H1 (cell line): ENCODE data around the gene PLCB4. TPM values are rescaled to one million over a fixed set of nuclear protein-coding genes. Genes with fewer than 3 reads are reported as not detected.

Experiments
- ATF2 ChIP-seq: IDR thresholded peaks from 2 replicates; pipeline ENCODE4 v1.6.1; 2012; ENCODE audit warnings: low read length, inconsistent platforms
- BACH1 ChIP-seq: IDR thresholded peaks from 2 replicates; pipeline ENCODE4 v1.6.1; 2012; ENCODE audit warnings: low read length, improper control_type of control experiment
- BRCA1 ChIP-seq: IDR thresholded peaks from 2 replicates; pipeline ENCODE4 v1.6.1; 2012; ENCODE audit warnings: low read depth, low read length, improper control_type of control experiment
- CREB1 ChIP-seq: IDR thresholded peaks from 2 replicates; pipeline ENCODE4 v1.6.1; 2012; ENCODE audit warnings: inconsistent platforms
- E2F6 ChIP-seq: IDR thresholded peaks from 2 replicates; pipeline ENCODE4 v1.6.1; 2012; ENCODE audit warnings: inconsistent platforms
- EP300 ChIP-seq, 2 experiments: IDR thresholded peaks; 1 replicate in 1 of 2; 2 replicates in 1 of 2; pipeline ENCODE4 v1.6.1; 2011 to 2012; ENCODE audit warnings: low read depth in 2 of 2, low read length in 2 of 2, mild to moderate bottlenecking in 2 of 2, borderline replicate concordance in 1 of 2, inconsistent platforms in 1 of 2, moderate library complexity in 1 of 2
- FOSL1 ChIP-seq: IDR thresholded peaks from 2 replicates; pipeline ENCODE4 v1.6.1; 2011; ENCODE audit warnings: mild to moderate bottlenecking, low read depth, low read length, moderate library complexity; ENCODE audit not compliant: insufficient read depth
- GTF2F1 ChIP-seq: IDR thresholded peaks from 2 replicates; pipeline ENCODE4 v1.6.1; 2012; ENCODE audit warnings: low read depth, low read length, improper control_type of control experiment, borderline replicate concordance
- JUND ChIP-seq: IDR thresholded peaks from 2 replicates; pipeline ENCODE4 v1.6.1; 2011; ENCODE audit warnings: mild to moderate bottlenecking, improper control_type of control experiment, low read length
- KDM1A ChIP-seq: fragments of 200-600, 300-600 bp; sonication (generic); IDR thresholded peaks from 2 replicates; pipeline ENCODE4 v1.7.1; 2016; ENCODE audit warnings: mild to moderate bottlenecking, low read length, borderline replicate concordance
- KDM5A ChIP-seq: fragments of 200-600 bp; IDR thresholded peaks from 2 replicates; pipeline ENCODE4 v1.7.1; 2012; ENCODE audit warnings: mild to moderate bottlenecking, low read length, inconsistent platforms, mixed read lengths
- NANOG ChIP-seq: IDR thresholded peaks from 2 replicates; pipeline ENCODE4 v1.6.1; 2011; ENCODE audit warnings: low read length, low read depth, mild to moderate bottlenecking, inconsistent platforms; ENCODE audit not compliant: insufficient read depth, poor library complexity, severe bottlenecking
- PHF8 ChIP-seq: fragments of 200-600 bp; sonication (generic); conservative IDR thresholded peaks from 2 replicates; pipeline ENCODE4 v1.7.1; 2012; ENCODE audit warnings: low read depth, mild to moderate bottlenecking, inconsistent platforms, low read length, moderate library complexity
- POLR2A ChIP-seq, 2 experiments: IDR thresholded peaks; 1 replicate in 1 of 2; 2 replicates in 1 of 2; pipeline ENCODE4 v1.6.1; 2011; ENCODE audit warnings: low read depth in 2 of 2, low read length in 2 of 2, mild to moderate bottlenecking in 2 of 2; ENCODE audit errors: control extremely low read depth in 1 of 2
- RAD21 ChIP-seq, 2 experiments: IDR thresholded peaks in 1 of 2; conservative IDR thresholded peaks in 1 of 2; 2 replicates each; pipeline ENCODE4 v1.6.1; 2011; ENCODE audit warnings: low read depth in 2 of 2, low read length in 2 of 2, improper control_type of control experiment in 1 of 2, inconsistent platforms in 1 of 2, mild to moderate bottlenecking in 1 of 2, moderate library complexity in 1 of 2
- RBBP5 ChIP-seq: IDR thresholded peaks from 2 replicates; pipeline ENCODE4 v1.7.1; 2012; ENCODE audit warnings: low read depth, mild to moderate bottlenecking, inconsistent platforms, low read length, moderate library complexity, borderline replicate concordance
- RFX5 ChIP-seq: IDR thresholded peaks from 2 replicates; pipeline ENCODE4 v1.6.1; 2011; ENCODE audit warnings: low read depth, low read length, improper control_type of control experiment, borderline replicate concordance
- RXRA ChIP-seq: IDR thresholded peaks from 2 replicates; pipeline ENCODE4 v1.6.1; 2011; ENCODE audit warnings: low read depth, mild to moderate bottlenecking, low read length, moderate library complexity; ENCODE audit not compliant: insufficient read depth
- SIN3A ChIP-seq, 2 experiments: IDR thresholded peaks in 1 of 2; conservative IDR thresholded peaks in 1 of 2; 2 replicates each; pipeline ENCODE4 v1.6.1; 2011 to 2012; ENCODE audit warnings: low read length in 2 of 2, improper control_type of control experiment in 1 of 2, low read depth in 1 of 2, mild to moderate bottlenecking in 1 of 2
- SUZ12 ChIP-seq: fragments of 200-600 bp; sonication (generic); IDR thresholded peaks from 2 replicates; pipeline ENCODE4 v1.6.1; 2012; ENCODE audit warnings: mild to moderate bottlenecking, inconsistent platforms, low read length, moderate library complexity, mixed read lengths
- polyA plus RNA-seq, 7 experiments: library from polyadenylated mRNA; depleted of rRNA in 3 of 7; stranded (reverse) in 5 of 7; unstranded in 2 of 7; fragments of >200 nt in 5 of 7; fragments of 200-250 nt in 2 of 7; gene quantifications; 1 replicate in 5 of 7; 2 replicates in 1 of 7; 4 replicates in 1 of 7; pipeline versions ENCODE4 v1.2.1 to v1.2.3, GENCODE V29; 2011 to 2013; ENCODE audit warnings: missing spikeins in 2 of 7, mixed read lengths in 2 of 7
- total RNA-seq: library from RNA; stranded (reverse); fragmentation: NEBNext Ultra II Directional; extraction: Animal tissue kit (Norgen Biotek cat#: 25700); gene quantifications from 2 replicates; pipeline ENCODE4 v1.2.1, GENCODE V29; 2021

PLCB4 gene
- total and polyA plus RNA-seq, 2 of the 8 experiments (the other 6 are each of a cell fraction or from before 2014, with no cell fraction given) = 3.2 to 14.1 TPM

DNA sequence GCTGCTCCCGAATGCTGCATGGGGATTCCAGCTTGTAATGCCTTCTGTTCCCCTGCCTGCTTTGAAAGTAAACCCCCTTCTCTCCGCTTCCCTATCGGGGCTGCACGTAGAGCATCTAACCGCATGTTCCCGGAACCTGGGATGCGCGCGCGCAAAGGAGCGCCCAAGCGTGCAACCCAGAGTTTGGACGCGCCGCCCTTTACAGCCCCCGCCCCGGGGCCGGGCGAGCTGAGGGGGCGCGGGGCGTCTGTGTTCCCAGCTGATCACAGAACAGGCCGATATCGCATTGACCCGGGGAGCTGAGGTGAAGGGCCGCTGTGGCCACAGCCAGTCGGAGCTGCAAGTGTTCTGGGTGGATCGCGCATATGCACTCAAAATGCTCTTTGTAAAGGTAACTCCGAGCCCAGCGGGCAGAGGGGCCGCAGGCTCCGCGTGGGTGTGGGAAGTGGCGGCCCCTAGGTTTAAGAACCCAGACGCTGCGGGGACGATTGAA lies 446.9 kb downstream of the PLCB4 start (continued):
- no peak for TF ChIP-seq RFX5
- no peak for TF ChIP-seq EP300 (IDR thresholded peaks at IDR 0.05; ENCODE audit: borderline replicate concordance in 1 of 2, low read depth in 2 of 2, low read length in 2 of 2)
- TF ChIP-seq JUND = no peak
- TF ChIP-seq BRCA1 = no peak
- TF ChIP-seq RBBP5 = no peak
- TF ChIP-seq NANOG = no peak
- TF ChIP-seq RXRA = no peak
- no peak for TF ChIP-seq ATF2
- TF ChIP-seq KDM1A = no peak
- TF ChIP-seq SIN3A (conservative IDR thresholded peaks at IDR 0.05 in 1 of 2, IDR thresholded peaks at IDR 0.05 in 1 of 2; ENCODE audit: low read depth in 1 of 2, low read length in 2 of 2) = no peak; a peak in 1 of 4 replicates
- TF ChIP-seq FOSL1 = no peak
- TF ChIP-seq PHF8 = 0 out of 2 replicates have a peak, but pooled peaks have one; percentile 37
- TF ChIP-seq POLR2A (IDR thresholded peaks at IDR 0.05; ENCODE audit: control extremely low read depth in 1 of 2, low read depth in 2 of 2, low read length in 2 of 2) = no peak
- peak; percentile 78 for TF ChIP-seq E2F6
- TF ChIP-seq KDM5A = no peak
- TF ChIP-seq BACH1 = 0 out of 2 replicates have a peak, but pooled peaks have one; percentile 17
- peak; percentile 97 for TF ChIP-seq SUZ12
- no peak for TF ChIP-seq CREB1
- TF ChIP-seq RAD21 (IDR thresholded peaks at IDR 0.05 in 1 of 2, conservative IDR thresholded peaks at IDR 0.05 in 1 of 2; ENCODE audit: low read depth in 2 of 2, low read length in 2 of 2) = no peak
- no peak for TF ChIP-seq GTF2F1
- TF ChIP-seq, all 59 proteins: peak for 8
